Right lobe of liver (tissue), 4 donors: ENCODE data around the gene TRAIP.

Experiments used
- POLR2A ChIP-seq: fragments of 450-650 bp; IDR thresholded peaks from one replicate; pipeline ENCODE4 v1.6.1; 2017; ENCODE audit warnings: antibody characterized with exemption, mild to moderate bottlenecking
- TF ChIP-seq, protein P1 (sequence below), 4 donors: fragments of 200-600 bp in 3 of 4; fragments of 450-650 bp in 1 of 4; IDR thresholded peaks; one replicate each; pipeline versions ENCODE4 v1.5.1 to v1.8.0; 2016 to 2022; ENCODE audit warnings: antibody characterized with exemption in 4 of 4, mild to moderate bottlenecking in 2 of 4
- donor health status: DM: no; HTN: no; CAD: no.
- donor health status: DM: no; HTN: no; CAD: no.
- donor health status: DM: no; HTN: yes; CAD: no.

DNA sequence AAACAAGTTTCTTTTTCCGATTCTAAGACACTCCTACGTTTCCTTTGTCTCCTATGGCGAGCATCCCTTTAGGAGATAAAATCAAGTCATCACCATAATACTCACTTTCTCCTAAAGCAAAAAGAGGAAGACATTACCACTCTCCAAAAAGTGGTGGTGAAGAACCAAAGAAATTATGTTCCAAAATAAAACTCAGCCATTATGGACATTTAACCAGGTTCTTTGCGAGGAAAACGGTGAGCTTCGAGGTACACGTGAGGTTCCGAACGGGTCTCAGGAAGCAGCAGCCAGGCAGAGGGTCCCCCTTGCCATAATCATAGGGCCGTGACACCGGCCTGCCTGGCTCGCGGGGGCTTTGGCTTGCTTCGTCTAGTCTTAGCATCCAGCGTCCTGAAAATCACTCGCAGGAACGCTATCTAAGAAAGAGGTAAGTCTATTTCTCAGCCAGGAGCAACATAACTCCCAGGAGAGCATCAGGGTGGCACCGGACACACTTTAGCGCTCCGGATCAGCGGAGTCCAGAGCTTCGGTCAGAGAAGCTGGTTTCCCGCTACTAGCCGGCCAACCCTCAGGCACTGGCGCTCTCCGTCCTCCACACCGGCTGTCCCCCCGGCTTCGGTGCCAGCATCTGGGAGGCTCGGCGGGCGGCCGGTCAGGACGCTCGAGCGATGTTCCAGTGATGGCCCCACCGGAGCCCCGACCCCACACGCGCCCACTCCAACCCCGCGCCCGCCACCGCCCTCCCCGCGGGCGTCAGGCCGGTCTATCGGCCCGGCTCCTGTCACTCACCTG lies 70.6 kb downstream of the TRAIP start:
- no peak for TF ChIP-seq POLR2A
- TF ChIP-seq, protein P1, sequence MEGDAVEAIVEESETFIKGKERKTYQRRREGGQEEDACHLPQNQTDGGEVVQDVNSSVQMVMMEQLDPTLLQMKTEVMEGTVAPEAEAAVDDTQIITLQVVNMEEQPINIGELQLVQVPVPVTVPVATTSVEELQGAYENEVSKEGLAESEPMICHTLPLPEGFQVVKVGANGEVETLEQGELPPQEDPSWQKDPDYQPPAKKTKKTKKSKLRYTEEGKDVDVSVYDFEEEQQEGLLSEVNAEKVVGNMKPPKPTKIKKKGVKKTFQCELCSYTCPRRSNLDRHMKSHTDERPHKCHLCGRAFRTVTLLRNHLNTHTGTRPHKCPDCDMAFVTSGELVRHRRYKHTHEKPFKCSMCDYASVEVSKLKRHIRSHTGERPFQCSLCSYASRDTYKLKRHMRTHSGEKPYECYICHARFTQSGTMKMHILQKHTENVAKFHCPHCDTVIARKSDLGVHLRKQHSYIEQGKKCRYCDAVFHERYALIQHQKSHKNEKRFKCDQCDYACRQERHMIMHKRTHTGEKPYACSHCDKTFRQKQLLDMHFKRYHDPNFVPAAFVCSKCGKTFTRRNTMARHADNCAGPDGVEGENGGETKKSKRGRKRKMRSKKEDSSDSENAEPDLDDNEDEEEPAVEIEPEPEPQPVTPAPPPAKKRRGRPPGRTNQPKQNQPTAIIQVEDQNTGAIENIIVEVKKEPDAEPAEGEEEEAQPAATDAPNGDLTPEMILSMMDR (IDR thresholded peaks at IDR 0.05): no peak
